Colon (tissue), 2 donors: ENCODE measurements around the gene SNRNP200.
"Not testable (repeated sequence)": the region's sequence is repeated elsewhere in the genome, so short reads cannot be mapped to it uniquely, and the experiment has no call there.

Experiments used
- FAIRE-seq: peaks from 2 replicates; lab custom pipeline; 2012; peaks lifted over from hg19 to GRCh38; lab: Jason Lieb, UNC
- donor health status: control.
- donor health status: control.

The SNRNP200 gene

DNA sequence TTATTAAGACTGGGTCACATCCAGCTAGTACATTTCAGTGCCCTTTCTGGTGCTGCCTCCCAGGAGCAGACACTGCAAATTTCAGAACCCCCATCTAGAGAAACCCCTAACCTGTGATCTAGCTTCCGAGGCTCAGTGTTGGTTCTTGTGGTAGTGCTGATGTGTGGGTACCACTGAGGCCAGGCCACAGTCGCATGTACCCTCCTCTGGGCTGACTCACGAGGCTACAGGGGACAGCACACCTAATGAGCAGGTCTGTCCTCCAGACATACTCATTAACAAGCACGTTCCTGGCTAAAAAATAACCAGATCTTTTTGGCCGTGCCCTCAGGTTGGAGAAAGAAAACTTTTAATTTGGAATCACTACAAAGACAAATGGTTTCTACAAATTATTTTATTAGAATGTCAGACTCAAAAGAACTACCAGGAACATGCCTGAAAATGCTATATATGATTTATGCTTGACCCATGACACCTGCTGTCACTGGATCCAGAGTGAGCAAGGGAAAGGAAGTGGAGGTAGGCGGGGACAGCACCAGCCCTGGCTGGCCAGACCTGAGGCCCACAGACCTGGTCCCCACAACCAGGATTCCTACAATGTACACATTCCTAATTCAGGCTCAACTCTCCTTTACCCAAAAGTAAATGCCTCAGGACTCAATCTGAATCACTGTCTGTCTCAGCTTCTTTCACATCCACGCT, 30.8 kb downstream of the SNRNP200 start:
- FAIRE-seq = no peak

DNA sequence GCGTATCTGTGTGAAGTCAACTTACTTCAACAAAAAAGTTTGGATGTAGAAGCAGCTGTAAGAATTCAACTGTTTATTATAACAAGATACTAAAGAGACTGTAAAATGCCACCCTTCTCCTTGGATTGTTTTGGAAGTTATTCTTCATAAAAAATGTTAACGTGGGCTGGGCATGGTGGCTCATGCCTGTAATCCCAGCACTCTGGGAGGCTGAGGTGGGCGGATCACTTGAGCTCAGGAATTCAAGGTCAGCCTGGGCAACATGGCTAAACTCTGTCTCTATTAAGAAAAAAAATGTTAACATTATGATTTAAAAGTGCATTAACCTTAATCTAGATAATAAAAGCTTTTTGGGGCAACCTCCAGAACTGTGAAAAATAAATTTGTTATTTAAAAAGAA, 31.6 kb downstream of the SNRNP200 start:
- no peak for FAIRE-seq

DNA sequence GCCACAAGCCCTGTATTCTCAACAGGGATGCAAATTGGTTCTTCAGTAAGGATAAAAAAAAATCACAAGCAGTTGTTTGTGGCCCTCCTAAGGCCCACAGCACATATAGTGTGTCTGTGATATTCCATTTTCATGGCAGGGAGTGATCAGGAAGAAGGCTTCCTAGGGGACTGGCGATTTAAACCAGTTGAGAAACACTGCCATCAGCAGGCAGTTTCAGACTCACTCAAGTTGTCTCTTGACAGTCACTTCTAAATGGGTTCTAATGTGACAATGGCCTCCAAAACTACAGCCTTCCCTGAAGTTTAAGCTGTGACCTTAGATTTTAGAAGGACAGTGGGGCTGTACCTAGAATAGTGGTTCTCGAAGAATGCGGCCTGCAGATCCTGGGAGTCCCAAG, 33.4 kb downstream of the SNRNP200 start:
- no peak for FAIRE-seq

DNA sequence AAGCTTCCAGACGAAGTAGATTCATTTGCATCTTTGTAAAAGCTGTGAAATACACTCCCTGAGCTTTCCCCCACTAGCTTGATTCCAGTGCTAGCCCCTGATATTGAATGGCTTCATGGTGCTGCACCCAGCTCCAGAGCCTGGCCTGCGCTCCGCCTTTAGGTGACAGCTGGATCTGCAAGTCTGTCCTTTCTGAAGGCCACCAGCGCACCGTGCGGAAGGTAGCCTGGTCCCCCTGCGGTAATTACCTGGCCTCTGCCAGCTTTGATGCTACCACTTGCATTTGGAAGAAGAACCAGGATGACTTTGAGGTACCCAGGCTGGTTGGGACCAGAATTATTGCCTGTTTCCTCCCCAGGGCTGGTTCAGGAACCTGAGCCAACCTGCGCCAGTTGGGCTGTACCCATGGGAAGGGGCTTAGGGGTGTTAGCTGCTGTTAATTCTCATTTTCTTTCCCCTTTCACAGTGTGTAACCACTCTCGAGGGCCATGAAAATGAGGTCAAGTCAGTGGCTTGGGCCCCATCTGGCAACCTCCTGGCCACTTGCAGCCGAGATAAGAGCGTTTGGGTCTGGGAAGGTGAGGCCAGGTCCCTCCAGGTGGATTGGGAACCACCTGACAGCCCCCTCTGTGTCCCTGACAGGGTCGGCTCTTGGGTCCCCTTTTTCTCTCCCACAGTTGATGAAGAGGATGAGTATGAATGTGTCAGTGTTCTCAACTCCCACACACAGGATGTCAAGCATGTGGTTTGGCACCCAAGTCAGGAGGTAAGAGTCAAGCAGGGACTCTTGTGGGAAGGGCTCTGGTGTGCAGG, 38.0 kb downstream of the SNRNP200 start:
- FAIRE-seq = no peak

DNA sequence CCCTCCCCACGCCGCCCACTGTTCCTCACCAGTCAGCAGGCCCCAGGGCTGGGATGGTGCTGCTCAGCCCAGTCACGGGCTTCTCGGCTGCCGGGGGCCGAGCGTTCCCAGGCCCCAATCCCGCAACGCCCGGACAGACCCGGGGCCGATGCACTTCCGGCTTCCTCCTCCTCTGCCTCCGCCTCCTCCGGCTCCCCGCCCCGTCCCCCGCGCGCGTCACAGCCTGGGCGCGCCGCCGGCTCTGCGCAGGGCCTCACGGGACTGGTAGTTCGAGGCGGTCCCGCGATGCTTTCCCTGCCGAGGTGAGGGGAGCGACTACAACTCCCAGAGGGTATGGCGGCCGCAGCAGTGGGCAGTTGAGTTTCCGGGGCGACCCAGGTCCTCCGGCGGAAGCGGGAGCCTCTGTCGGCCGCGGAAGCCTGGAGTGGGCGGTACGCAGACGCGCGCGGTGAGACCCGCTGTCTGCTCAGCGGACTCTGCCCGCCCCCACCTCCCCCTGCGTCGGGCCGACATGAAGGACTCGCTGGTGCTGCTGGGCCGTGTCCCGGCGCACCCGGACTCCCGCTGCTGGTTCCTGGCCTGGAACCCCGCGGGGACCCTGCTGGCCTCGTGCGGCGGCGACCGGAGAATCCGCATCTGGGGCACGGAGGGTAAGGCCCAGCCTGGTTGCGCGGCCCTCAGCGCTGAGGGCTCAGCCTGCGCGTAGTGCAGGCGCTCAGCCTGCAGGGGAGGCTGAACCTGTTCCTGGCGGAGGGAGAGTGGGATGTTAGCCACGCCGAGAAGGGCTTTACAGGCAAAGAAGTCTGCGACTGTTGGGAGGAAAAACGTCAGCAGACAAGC, 39.3 kb downstream of the SNRNP200 start, which contains the start of the genes CIAO1 and TMEM127:
CIAO1 (plus strand) TSS at position 386 of the 840 bp plus-strand sequence; CDS start at position 512, 126 bp downstream.
TMEM127 (minus strand) TSS at position 158 of the 840 bp plus-strand sequence. CDS start 616 bp downstream, outside the sequence.
- no peak for FAIRE-seq

DNA sequence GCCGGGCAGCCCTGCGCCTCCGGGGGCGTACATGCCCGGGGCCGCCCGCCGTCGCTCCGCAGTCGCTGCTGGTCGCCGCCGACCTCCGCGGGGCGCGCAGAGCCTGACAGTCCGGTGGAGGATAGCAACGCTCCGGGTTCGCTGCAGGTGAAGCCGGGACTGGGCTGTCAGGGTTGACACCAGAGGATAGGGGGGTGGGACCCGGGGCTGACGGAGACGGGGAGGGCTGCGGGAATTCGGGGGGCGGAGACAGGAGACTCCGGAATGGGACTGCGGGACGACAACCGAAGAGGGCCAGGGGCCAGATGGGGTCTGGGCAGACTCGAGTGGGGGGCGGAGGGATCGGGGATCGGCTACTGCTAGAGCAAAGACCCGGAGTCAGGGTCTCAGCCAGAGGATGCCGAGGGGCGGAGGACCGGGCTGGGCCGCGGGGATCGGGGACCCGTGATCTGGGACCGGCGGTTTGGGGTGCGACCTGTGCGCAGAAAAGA, 40.0 kb downstream of the SNRNP200 start:
- no peak for FAIRE-seq

DNA sequence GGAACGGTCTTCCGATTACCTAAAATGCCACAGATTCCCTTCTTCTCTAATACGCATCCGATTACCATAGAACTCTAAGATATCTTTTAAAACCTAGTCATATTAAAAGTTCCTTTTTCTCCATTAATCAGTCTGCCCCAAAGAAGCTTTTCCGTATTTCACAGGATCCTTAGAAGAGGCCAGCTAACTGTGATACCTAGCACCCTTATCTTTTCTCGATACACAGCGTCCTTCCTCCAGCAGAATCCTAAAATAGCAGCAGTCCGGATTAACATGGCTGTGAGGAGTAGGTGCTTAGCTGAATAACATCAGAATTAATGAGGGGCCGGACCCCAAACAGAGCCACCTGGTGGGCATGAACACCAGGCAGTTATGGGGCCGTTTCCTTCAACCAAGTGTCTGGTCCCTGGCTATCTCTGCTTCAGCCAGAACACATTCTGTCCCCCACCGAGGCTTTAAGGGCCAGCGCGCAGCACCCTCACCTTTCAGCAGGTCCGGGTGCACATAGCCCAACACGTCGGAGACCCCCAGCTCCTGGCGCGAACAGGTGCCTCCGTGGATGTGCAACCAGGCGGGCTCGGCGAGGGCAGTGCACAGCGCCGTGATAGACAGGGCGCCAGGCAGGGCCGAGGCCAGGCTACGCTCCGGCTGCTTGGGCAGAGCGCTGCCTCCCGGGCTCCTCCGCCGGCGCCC, 40.5 kb downstream of the SNRNP200 start:
- no peak for FAIRE-seq

DNA sequence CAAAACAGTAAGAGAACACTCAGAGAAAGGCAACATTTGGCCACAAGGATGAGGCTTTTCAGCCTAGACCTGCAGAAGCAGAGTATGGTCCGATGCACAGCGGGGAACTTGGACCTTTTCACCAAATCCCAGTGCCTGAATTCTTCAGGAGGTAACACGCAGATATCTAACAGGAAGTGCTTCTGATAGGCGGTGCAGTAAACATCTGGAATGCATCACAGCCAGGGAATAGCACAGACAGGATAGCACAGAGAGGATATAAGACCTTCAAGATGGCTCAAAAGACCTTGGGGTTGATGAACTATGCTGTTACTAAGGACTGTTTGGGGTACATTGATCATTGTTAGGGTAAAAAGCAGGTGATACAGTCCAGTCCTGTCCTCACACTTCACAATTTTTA, 41.3 kb downstream of the SNRNP200 start:
- no peak for FAIRE-seq

DNA sequence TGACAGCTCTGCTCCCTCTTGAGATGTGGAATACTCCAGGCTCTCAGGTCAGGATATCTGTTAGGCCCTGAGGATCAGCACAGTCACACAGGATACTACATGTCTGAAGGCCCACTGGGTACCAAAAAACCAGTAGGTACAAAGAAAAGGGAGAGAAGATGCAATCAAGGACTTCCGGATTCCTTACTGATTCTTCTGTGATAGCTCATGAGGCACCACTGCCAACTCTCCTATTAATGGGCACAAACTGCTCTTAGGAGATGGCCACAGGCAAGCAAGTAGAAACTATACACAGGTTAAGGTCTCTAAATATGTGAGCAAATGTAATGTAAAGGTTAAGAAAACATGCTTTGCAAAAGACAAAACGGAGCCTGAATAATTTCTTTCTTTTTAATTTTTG, 43.0 kb downstream of the SNRNP200 start:
- no peak for FAIRE-seq

DNA sequence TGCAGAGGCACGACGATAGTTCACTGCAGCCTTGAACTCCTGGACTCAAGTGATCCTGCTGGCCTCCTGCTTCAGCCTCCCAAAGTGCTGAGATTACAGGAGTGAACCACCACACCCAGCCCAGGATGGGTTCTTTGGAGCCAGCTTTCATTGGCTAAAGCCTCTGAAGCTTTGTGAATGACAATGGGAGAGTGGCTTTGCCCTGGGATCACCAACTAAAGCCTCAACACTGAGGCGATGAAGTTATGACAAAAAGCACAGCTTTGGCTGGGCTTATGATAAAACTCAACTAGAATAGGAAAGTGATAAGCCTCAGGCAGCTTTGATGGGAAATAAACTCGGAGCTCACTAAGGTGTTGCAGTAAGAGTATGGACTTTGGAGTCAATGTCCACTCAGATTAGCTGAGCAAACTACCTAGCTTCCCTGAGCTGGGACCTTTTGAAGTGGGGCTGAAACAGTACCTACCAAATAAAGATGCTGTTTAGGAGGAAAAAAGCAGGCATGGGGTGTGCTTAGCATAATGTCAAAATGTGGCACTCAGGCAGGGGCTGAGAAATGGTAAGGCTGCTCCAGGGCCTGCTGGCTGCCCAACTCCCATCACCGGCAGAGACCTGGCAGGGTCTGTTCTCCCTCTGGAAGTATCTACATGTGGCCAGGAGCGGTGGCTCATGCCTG, 43.9 kb downstream of the SNRNP200 start:
- FAIRE-seq = no peak

DNA sequence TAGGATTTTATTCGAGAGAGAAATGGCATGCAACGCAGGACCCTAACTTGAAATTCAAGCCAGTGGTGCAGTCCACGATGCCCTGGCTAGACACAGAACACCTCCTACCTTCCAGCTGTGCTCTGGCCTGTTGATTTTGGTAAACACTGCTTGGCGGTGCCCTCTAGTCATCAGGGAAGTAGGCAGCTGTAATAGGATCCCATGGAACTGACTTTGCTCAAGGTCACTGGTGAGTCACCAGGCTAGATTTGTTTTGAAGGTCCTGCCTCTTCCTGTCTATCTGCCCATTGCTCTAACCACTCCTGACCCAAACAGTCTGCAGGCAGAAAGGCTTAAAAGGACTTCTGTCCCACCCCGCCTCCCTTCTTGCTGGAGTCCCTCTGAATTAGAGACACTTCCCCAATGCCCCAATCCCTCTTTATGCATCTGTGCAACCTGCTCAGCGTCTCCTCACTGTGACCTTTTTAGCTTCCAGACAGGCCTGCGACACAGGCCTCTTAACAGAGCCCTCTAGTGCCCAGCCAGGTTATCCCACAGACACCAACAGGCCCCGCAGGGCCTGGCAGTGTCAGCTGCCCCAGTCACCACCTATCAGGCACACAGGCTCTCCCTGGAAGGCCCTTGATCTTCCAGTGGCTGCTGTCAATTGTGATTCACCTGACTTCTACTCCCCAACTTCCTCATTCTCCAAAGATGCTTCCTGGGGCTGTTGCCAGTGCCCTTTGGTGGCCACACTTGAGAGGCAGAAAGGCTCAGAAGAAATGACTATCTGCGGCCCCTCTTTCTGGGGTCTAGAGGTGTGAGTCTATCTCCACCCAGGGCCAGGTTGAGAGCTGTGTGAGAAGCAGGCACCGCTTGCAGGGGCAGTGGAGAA, 44.7 kb downstream of the SNRNP200 start:
- no peak for FAIRE-seq

DNA sequence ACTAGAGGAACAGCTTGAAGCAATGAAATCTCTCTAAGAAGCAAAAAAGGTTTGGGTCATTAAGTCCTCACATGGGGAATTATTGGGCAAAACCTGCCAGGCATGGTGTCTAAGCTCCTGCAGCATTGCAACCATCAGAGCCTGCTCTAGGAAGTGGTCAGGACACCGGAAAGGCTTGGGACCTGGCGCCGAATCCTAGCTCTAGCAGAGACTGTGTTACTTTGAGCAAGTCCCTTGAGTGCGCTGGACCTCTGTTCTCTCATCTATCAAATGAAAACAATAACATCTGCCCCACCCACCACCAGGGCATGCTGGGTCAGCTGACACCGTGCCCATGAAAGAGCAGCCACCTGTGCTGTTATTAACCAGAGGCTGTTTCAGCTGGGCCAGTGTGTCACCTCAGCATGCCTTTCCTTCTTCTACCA, 45.8 kb downstream of the SNRNP200 start:
- FAIRE-seq = no peak

DNA sequence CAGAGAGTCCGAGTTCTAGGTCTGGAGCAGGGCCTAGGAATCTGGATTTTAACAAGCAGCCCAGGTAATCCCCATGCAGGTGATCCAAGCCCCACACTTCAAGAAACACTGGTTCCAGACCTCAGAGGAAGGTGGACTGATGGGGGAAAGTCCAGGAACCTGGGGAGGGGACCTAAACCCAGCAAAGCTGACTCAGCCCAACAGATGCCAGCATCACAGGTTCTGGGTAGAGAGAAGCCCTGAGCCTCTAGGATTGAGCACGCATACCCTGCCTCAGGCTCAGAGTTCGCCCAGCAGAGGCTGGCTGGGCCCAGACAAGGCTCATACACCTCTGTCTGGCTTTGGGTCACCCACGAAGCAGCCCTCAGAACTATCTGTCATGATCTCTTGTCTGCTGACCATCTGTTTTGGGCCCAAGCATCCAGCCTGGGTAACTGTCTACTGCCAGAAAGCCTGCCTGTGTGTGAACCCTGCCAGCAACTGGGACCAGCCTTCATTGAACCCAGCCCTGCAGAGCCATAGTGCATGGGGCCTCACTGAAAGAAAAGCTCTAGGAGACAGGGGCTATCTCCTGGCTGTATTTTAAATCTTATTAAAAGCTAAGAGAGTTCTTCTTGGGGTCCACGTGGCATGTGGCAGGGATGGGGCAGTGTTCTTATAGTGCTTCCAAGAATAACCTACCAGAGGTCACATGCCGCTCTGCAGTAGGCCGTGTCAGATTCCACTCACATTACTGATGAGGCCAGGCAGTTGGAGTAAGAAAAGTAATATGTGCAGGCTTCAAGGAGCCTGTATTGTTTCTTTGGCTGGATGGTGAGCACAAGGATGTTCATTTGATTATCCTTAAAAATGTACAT, 47.0 kb downstream of the SNRNP200 start:
- no peak for FAIRE-seq

DNA sequence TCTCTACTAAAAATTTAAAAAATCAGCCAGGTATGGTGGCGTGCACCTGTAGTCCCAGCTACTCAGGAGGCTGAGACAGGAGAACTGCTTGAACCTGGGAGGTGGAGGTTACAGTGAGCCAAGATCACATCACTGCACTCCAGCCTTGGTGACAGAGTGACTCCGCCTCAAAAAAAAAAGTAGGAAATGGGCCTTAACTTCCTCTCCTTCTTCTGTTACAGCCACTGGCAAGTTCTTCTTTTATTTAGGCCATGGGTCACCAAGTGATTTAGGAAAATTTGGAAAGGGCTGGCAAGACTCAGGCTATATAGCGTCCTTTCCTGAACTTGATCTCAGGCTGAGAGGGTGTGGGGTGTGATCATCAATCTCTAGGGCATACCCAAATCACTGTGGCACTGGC, 47.6 kb downstream of the SNRNP200 start:
- not testable (repeated sequence) for FAIRE-seq

DNA sequence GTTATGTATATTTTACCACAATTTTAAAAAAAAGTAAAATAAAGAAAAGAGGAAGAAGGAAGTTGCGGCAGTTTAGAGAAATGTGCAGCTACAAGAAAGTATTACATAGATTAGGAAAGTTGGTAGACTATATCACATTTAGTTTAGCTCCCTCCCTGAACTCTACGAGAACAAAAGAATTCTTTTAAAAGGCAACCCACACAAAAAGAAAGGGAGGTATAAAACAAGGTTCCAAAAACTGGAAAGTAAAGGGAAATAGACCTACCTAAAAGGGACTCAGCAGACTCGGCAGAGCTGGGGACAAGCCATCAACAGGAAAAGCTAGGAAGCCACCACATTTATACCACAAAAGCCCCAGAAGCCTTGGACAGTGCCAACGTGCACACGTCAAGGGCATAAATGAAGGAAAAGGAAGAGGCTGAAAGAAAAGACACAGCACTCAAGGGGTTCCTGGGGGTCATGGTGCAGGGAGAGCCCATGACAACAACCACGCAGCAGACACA, 48.7 kb downstream of the SNRNP200 start:
- FAIRE-seq = no peak

DNA sequence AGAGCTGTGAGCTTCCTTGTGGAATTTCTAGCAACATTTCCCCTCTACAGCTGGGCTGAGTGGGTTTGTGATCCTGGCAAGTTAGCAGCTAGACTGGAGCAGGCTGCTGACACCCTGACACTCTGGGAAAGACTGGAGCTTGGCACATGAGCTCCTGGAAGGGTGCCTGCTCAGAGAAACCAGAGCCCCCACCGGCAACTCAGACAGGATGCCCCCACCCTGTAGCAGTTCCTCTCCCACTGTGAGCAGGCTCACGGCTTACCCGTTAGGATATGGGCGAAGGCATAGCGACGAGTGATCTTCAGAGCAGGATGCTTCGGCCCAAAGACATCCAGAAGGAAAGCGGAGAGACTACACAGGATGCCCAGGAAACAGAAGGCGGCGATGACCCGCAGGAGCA, 50.8 kb downstream of the SNRNP200 start:
- no peak for FAIRE-seq

DNA sequence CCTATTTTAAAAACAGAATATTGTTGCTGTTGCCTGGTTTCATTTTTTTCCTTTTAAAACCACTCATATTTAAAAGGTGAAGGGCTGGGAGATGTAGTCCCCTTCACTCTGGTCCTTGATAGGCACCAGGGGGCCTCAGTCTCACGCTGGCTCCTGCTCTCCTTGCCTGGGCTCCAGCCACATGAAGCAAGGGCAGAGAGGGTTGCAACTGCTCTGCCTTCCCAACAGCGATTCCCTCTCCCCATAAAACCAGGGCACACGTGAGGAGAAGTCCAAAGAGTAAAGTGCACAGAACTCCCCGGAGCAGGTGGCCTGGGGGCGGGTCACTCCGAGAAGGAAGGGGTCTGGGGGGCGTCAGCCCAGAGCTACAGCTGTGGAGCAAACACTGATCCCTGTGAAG, 52.3 kb downstream of the SNRNP200 start:
- FAIRE-seq = no peak

DNA sequence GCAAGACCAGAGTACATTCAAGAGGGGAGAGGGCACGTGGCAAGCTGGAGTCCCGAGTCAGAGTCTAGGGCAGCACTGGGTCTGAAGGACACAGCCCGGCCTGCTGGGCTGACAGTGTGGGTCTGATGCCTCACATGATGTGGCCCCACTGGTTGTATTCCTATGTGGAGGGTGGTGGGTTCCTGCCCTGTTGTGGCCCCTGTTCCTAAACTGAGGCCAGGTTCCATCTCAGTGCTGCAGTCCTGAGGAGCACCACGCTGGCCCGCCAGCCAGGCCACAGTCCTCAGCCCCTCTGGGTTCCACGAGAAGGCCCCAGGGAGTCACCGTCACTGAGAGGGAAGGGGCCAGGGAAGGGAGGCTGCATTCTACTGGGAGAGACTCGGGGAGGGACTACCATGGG, 52.8 kb downstream of the SNRNP200 start:
- FAIRE-seq = no peak

DNA sequence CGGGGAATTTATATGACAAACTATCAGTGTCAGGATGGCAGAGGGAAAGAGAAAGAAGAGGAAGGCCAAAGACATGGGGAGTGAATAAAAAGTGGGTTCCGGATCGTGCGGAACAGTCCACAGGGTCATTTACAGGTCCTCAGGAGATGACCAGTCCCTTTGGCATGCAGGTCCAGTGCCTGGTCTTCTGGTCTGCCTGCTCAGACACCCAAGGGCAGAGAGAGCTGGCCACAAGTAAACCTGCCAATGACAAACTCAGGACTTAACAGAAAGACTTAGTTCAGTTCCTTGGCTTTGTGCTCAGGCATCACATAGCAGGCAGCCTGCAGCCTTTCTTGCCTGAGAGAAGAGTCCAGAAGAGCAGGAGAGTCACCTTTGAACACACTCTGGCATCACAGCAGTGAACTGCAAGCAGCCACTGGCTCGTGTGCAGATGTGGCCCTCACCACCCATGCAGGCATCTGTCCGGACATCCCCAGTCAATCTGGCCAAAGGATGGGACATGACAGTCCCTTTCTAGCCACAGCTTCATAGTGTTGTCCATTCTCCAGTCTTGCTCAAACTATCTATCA, 53.5 kb downstream of the SNRNP200 start:
- FAIRE-seq = no peak
